Suprapubic skin (tissue), 3 donors: ENCODE data around the gene CLDN18.

Experiments used
- CTCF ChIP-seq, 2 donors: fragments of 200-600 bp in 1 of 2; fragments of 450-650 bp in 1 of 2; sonication (generic) in 1 of 2; IDR thresholded peaks; one replicate each; pipeline ENCODE4 v1.5.1; 2016 to 2019; ENCODE audit warnings: antibody characterized with exemption in 2 of 2, mild to moderate bottlenecking in 1 of 2, moderate library complexity in 1 of 2
- POLR2AphosphoS5 ChIP-seq, 3 donors: sonication (generic); formaldehyde crosslinking; IDR thresholded peaks; one replicate each; pipeline ENCODE4 v1.6.1; 2017; ENCODE audit warnings: antibody characterized with exemption in 3 of 3

GRCh38 chr3:137970914-137971831 is 38.8 kb upstream of the CLDN18 start:
- peak; percentile 27 to 82 for TF ChIP-seq CTCF (IDR thresholded peaks at IDR 0.05)
- TF ChIP-seq POLR2AphosphoS5 (IDR thresholded peaks at IDR 0.05), result no peak
